GM18951 (cell line): Measurements from ENCODE around the gene LEPR.

Source experiments
- POLR2A ChIP-seq: IDR thresholded peaks from 4 replicates; pipeline ENCODE4 v1.6.1; 2011; ENCODE audit warnings: mild to moderate bottlenecking; ENCODE audit not compliant: insufficient read length, insufficient read depth; ENCODE audit errors: extremely low read depth
- in situ Hi-C: fragments of 300-500 bp; cut with MboI; formaldehyde crosslinking; loops from one replicate; pipeline ENCODE4 v1.12.0; 2022; ENCODE audit warnings: low sequenced_read_pairs, mixed read lengths, inconsistent platforms; ENCODE audit not compliant: unreplicated experiment

The LEPR gene

GRCh38 chr1:65418522-65419185 lies 1.8 kb upstream of the LEPR start:
- no peak for TF ChIP-seq POLR2A
- in situ Hi-C loops = no loop called here

DNA sequence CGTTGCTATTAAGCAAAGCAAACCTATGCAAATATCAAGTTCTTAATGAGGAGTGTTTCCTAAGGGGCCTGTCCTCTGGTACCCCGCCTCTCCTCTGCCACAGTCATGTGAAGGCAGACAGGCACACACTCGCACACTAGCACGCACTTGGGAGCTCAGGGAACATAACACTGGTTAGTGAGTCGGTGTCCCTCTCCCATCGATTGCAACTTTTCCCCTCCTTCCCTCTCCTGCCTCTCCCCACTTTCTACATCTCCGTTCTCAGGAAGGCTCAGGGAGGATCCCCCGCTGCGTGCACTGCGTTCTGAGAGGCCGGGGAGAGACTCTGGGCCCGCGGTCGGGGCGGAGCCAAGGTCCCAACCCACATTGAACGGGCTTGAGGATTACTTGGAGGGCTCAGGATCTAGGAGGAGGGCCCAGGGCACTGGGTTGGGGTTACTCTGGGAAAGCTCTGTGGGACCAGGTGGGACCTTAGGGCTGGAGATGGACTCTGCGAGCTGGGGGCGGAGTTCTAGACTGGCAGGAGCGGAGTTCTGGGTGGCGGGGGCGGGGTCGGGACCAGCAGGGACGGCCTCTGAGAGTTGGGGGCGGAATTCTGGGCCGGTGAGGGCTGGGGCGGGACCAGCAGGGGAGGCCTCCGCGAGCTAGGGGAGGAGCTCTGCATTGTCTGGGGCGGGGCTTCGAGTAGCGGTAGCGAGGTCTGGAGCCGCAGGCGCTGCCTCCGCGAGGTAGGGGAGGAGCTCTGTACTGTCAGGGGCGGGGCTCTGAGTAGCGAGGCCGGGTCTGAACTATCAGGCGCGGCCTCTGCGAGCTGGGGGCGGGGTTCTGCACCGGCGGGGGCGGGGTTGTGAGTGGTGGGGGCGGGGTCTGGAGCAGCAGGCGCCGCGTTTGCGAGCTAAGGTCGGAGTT lies 533 bp upstream of the LEPR start:
- TF ChIP-seq POLR2A = peak; percentile 10

DNA sequence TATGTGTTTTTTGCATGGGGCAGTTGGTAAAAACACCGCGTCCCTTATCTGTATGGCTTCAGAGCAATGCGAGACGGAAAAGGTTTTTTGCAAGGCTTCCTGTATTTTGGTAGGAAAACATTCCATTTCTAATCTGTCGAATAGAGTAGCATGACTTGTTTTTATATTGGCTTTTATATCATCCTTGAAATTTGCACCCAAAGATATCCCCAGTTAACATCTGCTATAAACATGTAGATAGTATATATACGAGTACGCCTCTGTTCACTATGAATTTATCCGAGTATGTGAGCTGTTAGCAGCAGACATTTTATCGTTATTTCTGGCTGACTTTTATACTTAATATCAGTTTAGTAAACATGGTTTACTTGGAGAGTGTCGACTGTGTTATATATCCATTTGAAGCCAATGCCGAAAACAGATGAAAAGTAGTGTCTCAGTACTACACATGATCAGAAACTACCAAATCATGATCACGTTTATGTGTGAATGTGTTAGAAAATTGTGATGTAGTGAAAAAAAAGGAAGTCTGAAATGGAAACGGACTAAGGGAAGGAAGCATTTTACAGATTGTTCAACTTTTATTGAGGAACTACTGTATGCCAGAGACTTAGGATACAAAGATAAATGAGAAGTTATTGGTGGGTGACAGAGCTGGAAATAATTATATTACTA lies 1.0 kb downstream of the LEPR start:
- TF ChIP-seq POLR2A = no peak
- in situ Hi-C loops = no loop called here

More for the DNA sequence above, 533 bp upstream of the LEPR start:
- in situ Hi-C loops = no loop called here

- TF ChIP-seq POLR2A = no peak
- in situ Hi-C loops = no loop called here
These were observed 2.1 kb downstream of the LEPR start for GRCh38 chr1:65422241-65423203.

DNA sequence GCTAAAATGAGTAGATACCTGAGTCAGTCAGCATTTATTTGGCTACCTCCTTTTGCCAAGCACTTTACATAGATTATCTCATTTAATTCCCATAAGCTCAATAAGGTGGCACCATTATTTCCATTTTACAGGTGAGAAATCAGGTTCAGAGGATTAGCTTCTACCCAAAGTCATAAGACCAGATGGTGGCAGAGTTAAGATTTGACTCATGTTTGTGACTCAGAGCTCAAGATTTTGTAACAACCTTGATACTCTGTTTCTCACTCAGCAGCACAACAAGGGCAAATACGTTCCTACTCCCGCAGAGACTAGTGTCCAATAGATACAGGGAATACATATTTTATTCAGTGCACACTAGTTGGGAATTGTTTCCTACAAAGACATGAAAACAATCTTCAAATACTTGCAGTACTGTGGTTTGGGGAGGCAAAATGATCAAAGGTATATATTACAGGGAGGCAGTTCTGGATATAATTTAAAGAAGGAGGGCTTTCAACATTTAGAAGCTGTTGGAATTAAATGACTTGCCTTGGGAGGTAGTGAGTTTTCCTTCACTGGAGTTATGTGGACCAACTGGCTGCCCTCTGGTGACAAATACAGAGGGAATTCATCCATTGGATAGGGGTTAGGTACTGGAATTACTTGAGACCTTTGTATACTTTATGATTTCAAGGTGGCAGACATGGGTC lies 3.6 kb downstream of the LEPR start:
- in situ Hi-C loops = no loop called here
- no peak for TF ChIP-seq POLR2A

DNA sequence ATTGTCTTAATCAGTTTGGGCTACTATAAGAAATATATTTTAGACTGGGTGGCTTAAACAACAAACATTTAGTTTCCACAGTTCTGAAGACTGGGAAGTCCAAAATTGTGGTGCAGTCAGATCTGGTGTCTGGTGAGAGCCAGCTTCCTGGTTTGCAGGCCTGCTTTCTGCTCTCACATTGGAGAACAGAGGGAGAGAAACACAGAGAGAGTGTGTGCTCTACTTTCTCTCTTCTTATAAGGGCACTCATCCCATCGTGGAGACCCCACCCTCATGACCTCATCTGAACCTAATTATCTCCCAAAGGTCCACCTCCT lies 4.1 kb downstream of the LEPR start:
- in situ Hi-C loops = no loop called here
- no peak for TF ChIP-seq POLR2A

DNA sequence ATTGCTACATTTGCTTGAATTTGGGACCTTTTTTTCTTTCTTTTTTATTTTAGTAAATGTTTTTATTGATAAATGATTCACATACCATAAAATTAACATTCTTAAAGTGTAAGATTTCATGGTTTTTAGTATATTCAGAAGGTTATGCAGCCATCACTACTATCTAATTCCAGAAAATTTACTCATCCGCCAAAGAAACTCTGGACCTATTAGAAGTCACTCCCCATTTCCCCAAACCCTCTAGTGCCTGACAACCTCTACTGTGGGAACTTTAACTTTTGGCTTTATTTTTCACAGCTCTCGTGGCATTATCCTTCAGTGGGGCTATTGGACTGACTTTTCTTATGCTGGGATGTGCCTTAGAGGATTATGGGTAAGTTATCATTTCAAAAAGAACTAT lies 4.5 kb downstream of the LEPR start:
- no peak for TF ChIP-seq POLR2A
- in situ Hi-C loops = no loop called here

- in situ Hi-C loops = no loop called here
These were observed 5.2 kb downstream of the LEPR start for GRCh38 chr1:65425697-65426096.

GRCh38 chr1:65429078-65429477 lies 8.6 kb downstream of the LEPR start:
- in situ Hi-C loops = no loop called here
- TF ChIP-seq POLR2A = no peak

More at GRCh38 chr1:65425697-65426096, 5.2 kb downstream of the LEPR start:
- TF ChIP-seq POLR2A = no peak

GRCh38 chr1:65429806-65430205 lies 9.3 kb downstream of the LEPR start:
- in situ Hi-C loops = no loop called here
- no peak for TF ChIP-seq POLR2A

DNA sequence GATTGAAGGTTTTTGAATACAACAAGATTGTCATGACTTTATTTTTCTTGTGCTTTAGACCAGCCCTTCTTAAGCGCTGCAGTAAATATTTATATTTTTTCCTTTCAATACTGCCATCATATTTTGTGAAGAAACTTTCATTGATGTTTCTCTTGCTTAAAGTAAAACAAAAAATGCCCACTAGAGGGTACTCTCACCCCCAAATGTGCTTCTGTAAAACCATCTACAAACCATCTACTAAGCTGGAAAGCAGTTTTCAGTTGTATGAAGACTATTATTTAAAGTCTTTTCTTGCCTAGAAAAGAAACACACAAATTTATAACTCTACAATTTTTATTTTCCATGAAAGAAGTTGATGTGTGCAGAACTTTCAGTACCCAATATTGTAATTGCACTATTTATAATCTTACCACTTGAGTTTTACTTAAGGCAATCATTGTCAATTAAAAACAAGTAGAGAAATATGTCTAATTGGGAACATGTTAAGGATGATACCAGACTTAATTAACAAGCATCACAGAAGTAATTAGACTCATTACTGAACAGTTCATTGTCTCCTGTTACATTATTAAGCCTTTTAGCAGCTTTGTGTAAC lies 10.7 kb downstream of the LEPR start:
- no peak for TF ChIP-seq POLR2A
- in situ Hi-C loops = no loop called here

DNA sequence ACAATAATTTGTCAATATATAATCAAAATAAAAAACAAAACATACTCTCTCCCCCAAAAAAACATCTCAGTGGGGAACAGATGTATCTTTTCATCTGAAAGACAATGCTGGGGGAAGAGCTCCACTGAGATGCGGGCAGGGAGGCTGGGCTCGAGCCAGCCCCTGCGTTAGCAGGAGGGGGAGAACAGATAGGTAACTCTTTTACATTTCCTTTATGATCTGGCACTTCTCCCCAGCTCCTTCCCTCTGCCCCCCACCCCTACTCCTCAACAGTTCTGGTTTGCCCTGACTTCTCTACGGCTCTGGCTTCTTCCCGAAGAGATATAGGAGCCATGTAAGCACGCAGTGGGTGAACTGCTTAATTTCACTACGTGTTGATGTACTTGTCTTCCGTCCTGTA lies 12.4 kb downstream of the LEPR start:
- in situ Hi-C loops = no loop called here
- TF ChIP-seq POLR2A = no peak

GRCh38 chr1:65434255-65434654 lies 13.8 kb downstream of the LEPR start:
- in situ Hi-C loops = no loop called here
- TF ChIP-seq POLR2A = no peak
